ENCODE data around the gene CAMTA2.
"Not testable (repeated sequence)": the region's sequence is repeated elsewhere in the genome, so short reads cannot be mapped to it uniquely, and the experiment has no call there.

Gene CAMTA2

DNA sequence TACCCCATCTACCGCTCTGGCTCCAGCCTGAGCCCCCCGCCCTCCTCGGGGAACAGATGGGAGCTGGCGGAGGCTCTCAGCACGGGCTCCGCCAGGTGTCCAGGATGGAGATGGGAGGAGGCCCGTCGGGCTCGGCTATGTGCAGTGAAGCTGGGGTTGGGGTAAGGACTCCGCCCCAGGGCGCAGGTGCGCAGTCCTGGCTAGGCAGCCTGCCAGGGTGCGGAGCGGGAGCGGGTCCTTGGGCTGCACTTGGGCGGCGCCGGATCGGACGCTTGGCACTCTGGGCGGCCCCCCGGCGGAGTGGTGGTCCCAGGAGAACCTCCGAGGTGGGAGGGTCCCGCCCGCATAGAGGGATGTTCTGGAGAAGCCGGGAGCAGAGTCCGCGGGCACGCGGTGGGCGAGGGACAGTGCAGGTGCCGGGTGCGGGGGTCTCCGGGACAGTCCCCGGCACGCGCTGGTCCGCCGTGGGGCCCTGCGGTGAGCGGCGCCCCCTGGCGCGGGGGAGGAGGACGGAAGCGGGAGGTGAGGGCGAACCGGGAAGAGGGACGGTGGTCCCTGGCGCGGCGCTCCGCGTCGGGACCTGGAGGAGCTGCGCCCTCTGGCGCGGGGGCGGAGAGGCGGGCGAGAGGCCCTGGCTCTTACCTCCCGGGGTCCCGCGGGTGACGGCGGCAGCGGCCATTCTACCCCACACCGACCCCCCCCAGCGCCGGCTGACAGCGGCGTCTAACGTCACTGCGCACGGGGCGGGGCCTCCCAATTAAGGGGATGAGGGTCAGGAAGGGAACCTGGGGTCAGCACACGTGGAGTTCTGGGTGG lies at the start of gene CAMTA2:
Gene CAMTA2, minus strand, starts transcription at position 725 of the 816 bp plus-strand sequence. CDS start 1,453 bp downstream, outside the sequence.
- Histone ChIP-seq H3K4me1 (ENCODE audit: control insufficient read depth in 5 of 5, insufficient read depth in 5 of 5, low read length in 5 of 5) (peaks cover 4 to 31% (median 26%) of the 10 kb centered on the region in 5 donors), H3K27ac (ENCODE audit: low read depth, low read length) (peak within 1 kb of the TSS; percentile 97), H3K27me3 (ENCODE audit: control insufficient read depth in 5 of 5, insufficient read depth in 4 of 5, low read length in 5 of 5) (no peaks in the 10 kb centered on the region), H3K36me3 (ENCODE audit: control insufficient read depth in 5 of 5, insufficient read depth in 5 of 5, low read length in 5 of 5) (peaks cover 0 to 19% (median 14%) of the 10 kb centered on the region in 5 donors), H3K9me3 (ENCODE audit: control insufficient read depth in 5 of 5, low read length in 5 of 5) (no peaks in the 10 kb centered on the region), H3K9ac (ENCODE audit: low read length in 5 of 5) (peak within 1 kb of the TSS; percentile 43 to 95 (median 87)), H3K4me3 (ENCODE audit: low read depth in 1 of 5, low read length in 5 of 5) (peak within 1 kb of the TSS; percentile 85 to 94 (median 91))

DNA sequence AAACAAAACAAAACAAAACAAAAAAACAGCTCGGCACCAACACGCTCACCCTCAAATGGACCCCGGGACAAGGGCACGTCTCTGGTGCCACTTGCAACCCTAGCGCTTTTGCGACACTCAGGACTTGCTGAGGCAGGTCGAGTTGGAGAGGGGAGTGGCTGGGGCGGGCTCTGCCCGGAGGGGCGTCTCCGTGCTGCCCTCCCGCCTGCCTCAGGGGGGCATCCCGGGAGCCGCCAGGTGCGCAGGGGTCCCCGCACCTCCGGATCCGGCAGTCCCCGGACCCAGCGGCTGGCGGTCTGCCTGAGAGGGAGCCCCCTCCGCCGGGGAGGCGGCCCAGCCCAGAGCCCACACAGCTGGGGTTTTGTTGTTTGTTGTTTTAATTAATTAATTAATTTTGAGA lies 47.8 kb upstream of the CAMTA2 start, which contains the start of gene SLC52A1:
Gene SLC52A1, minus strand, starts transcription at position 112 of the 400 bp plus-strand sequence. CDS start 820 bp downstream, outside the sequence.
- no peak within 1 kb of the TSS for H3K27ac ChIP-seq (ENCODE audit: low read depth, low read length)
- peak within 1 kb of the TSS in 3 of 5 donors; percentile 17 to 34 (median 23) for H3K4me3 ChIP-seq (ENCODE audit: low read depth in 1 of 5, low read length in 5 of 5)
- no peaks in the 10 kb centered on the region for H3K36me3 ChIP-seq (ENCODE audit: control insufficient read depth in 5 of 5, insufficient read depth in 5 of 5, low read length in 5 of 5)
- H3K4me1 ChIP-seq (ENCODE audit: control insufficient read depth in 5 of 5, insufficient read depth in 5 of 5, low read length in 5 of 5) = peaks cover 0 to 19% (median 14%) of the 10 kb centered on the region in 5 donors
- peaks cover 0 to 6% (median 3%) of the 10 kb centered on the region in 5 donors for H3K27me3 ChIP-seq (ENCODE audit: control insufficient read depth in 5 of 5, insufficient read depth in 4 of 5, low read length in 5 of 5)
- no peaks in the 10 kb centered on the region for H3K9me3 ChIP-seq (ENCODE audit: control insufficient read depth in 5 of 5, low read length in 5 of 5)
- peak within 1 kb of the TSS in 1 of 5 donors; percentile 41 for H3K9ac ChIP-seq (ENCODE audit: low read length in 5 of 5)

GRCh38 chr17:5034651-5035050 lies 47.2 kb upstream of the CAMTA2 start:
- Histone ChIP-seq H3K36me3 (ENCODE audit: control insufficient read depth in 5 of 5, insufficient read depth in 5 of 5, low read length in 5 of 5) (no peaks in the 10 kb centered on the region), H3K4me3 (ENCODE audit: low read depth in 1 of 5, low read length in 5 of 5) (no peak overlapping the region), H3K4me1 (ENCODE audit: control insufficient read depth in 5 of 5, insufficient read depth in 5 of 5, low read length in 5 of 5) (peaks cover 0 to 19% (median 14%) of the 10 kb centered on the region in 5 donors), H3K9ac (ENCODE audit: low read length in 5 of 5) (no peak overlapping the region), H3K9me3 (ENCODE audit: control insufficient read depth in 5 of 5, low read length in 5 of 5) (no peaks in the 10 kb centered on the region), H3K27ac (ENCODE audit: low read depth, low read length) (no peak overlapping the region), H3K27me3 (ENCODE audit: control insufficient read depth in 5 of 5, insufficient read depth in 4 of 5, low read length in 5 of 5) (peaks cover 0 to 6% (median 3%) of the 10 kb centered on the region in 5 donors)

GRCh38 chr17:5034063-5034462 lies 46.6 kb upstream of the CAMTA2 start:
- H3K36me3 ChIP-seq (ENCODE audit: control insufficient read depth in 5 of 5, insufficient read depth in 5 of 5, low read length in 5 of 5) = no peaks in the 10 kb centered on the region
- peaks cover 0 to 6% (median 3%) of the 10 kb centered on the region in 5 donors for H3K27me3 ChIP-seq (ENCODE audit: control insufficient read depth in 5 of 5, insufficient read depth in 4 of 5, low read length in 5 of 5)
- H3K4me1 ChIP-seq (ENCODE audit: control insufficient read depth in 5 of 5, insufficient read depth in 5 of 5, low read length in 5 of 5) = peaks cover 0 to 19% (median 14%) of the 10 kb centered on the region in 5 donors
- H3K27ac ChIP-seq (ENCODE audit: low read depth, low read length) = no peak overlapping the region
- no peak overlapping the region for H3K4me3 ChIP-seq (ENCODE audit: low read depth in 1 of 5, low read length in 5 of 5)
- H3K9me3 ChIP-seq (ENCODE audit: control insufficient read depth in 5 of 5, low read length in 5 of 5) = no peaks in the 10 kb centered on the region
- H3K9ac ChIP-seq (ENCODE audit: low read length in 5 of 5) = no peak overlapping the region

DNA sequence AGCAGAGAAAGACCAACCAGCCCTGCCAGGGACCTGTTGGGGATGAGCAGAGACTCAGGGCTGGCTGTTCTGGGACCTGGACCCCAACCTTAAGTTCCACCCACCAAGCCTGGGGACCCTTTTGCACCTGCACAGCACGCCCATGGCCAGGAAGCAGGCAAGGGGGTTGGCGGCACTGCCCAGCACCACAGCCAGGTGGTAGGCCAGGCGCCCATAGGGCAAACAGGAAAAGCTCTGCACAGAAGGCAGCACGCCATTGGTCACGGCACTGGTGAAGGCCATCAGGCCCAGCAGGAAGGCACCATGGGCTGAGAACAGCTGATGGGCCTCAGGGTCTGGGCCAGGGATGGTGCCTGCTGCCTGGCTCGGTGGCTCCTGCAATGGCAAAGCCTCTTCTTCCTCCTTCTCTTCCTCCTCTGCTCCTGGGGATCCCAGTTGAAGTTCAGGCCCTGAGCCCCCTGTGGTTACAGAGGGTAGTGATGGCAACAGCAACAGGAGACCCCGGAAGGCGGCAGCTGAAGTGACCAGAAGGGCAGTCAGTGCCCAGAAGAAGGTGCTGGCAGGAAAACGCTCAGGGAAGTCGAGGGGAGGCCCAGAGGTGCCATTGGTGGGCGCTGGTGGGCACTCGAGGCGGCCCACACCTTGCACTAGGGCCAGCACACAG lies 46.0 kb upstream of the CAMTA2 start:
- H3K36me3 ChIP-seq (ENCODE audit: control insufficient read depth in 5 of 5, insufficient read depth in 5 of 5, low read length in 5 of 5) = no peaks in the 10 kb centered on the region
- H3K9ac ChIP-seq (ENCODE audit: low read length in 5 of 5) = no peak overlapping the region
- peaks cover 0 to 19% (median 14%) of the 10 kb centered on the region in 5 donors for H3K4me1 ChIP-seq (ENCODE audit: control insufficient read depth in 5 of 5, insufficient read depth in 5 of 5, low read length in 5 of 5)
- H3K4me3 ChIP-seq (ENCODE audit: low read depth in 1 of 5, low read length in 5 of 5) = no peak overlapping the region
- peaks cover 0 to 6% (median 3%) of the 10 kb centered on the region in 5 donors for H3K27me3 ChIP-seq (ENCODE audit: control insufficient read depth in 5 of 5, insufficient read depth in 4 of 5, low read length in 5 of 5)
- no peak overlapping the region for H3K27ac ChIP-seq (ENCODE audit: low read depth, low read length)
- H3K9me3 ChIP-seq (ENCODE audit: control insufficient read depth in 5 of 5, low read length in 5 of 5) = no peaks in the 10 kb centered on the region

GRCh38 chr17:5032865-5033264 lies 45.4 kb upstream of the CAMTA2 start:
- Histone ChIP-seq H3K9me3 (ENCODE audit: control insufficient read depth in 5 of 5, low read length in 5 of 5) (no peaks in the 10 kb centered on the region), H3K9ac (ENCODE audit: low read length in 5 of 5) (no peak overlapping the region), H3K4me3 (ENCODE audit: low read depth in 1 of 5, low read length in 5 of 5) (no peak overlapping the region), H3K27me3 (ENCODE audit: control insufficient read depth in 5 of 5, insufficient read depth in 4 of 5, low read length in 5 of 5) (peaks cover 0 to 6% (median 3%) of the 10 kb centered on the region in 5 donors), H3K27ac (ENCODE audit: low read depth, low read length) (no peak overlapping the region), H3K36me3 (ENCODE audit: control insufficient read depth in 5 of 5, insufficient read depth in 5 of 5, low read length in 5 of 5) (no peaks in the 10 kb centered on the region), H3K4me1 (ENCODE audit: control insufficient read depth in 5 of 5, insufficient read depth in 5 of 5, low read length in 5 of 5) (peaks cover 0 to 19% (median 14%) of the 10 kb centered on the region in 5 donors)

- no peak overlapping the region for H3K27ac ChIP-seq (ENCODE audit: low read depth, low read length)
- H3K4me3 ChIP-seq (ENCODE audit: low read depth in 1 of 5, low read length in 5 of 5) = peak overlapping the region; percentile 43 to 69 (median 56)
- peak overlapping the region in 3 of 5 donors; percentile 53 to 73 (median 68) for H3K9ac ChIP-seq (ENCODE audit: low read length in 5 of 5)
- no peaks in the 10 kb centered on the region for H3K9me3 ChIP-seq (ENCODE audit: control insufficient read depth in 5 of 5, low read length in 5 of 5)
- H3K4me1 ChIP-seq (ENCODE audit: control insufficient read depth in 5 of 5, insufficient read depth in 5 of 5, low read length in 5 of 5) = peaks cover 0 to 19% (median 15%) of the 10 kb centered on the region in 5 donors
- H3K27me3 ChIP-seq (ENCODE audit: control insufficient read depth in 5 of 5, insufficient read depth in 4 of 5, low read length in 5 of 5) = peaks cover 0 to 6% (median 3%) of the 10 kb centered on the region in 5 donors
- no peaks in the 10 kb centered on the region for H3K36me3 ChIP-seq (ENCODE audit: control insufficient read depth in 5 of 5, insufficient read depth in 5 of 5, low read length in 5 of 5)
Measured at GRCh38 chr17:5031365-5032082, 44.0 kb upstream of the CAMTA2 start.

DNA sequence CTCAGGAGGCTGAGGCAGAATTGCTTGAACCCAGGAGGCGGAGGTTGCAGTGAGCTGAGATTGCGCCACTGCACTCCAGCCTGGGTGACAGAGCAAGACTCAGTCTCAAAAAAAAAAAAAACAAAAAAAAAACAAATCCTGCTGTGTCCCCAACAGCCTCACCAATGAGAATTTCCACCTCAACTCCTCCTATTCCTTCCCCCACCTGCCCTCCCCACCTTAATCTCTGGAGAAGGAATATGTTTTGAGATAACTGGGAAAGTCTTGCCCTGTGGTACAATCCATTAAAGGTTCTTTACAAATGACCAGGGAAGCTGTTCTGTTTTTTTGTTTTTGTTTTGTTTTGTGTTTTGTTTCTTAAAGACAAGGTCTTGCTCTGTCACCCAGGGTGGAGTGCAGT lies 42.7 kb upstream of the CAMTA2 start:
- H3K4me3 ChIP-seq (ENCODE audit: low read depth in 1 of 5, low read length in 5 of 5); H3K27me3 ChIP-seq (ENCODE audit: control insufficient read depth in 5 of 5, insufficient read depth in 4 of 5, low read length in 5 of 5); H3K9me3 ChIP-seq (ENCODE audit: control insufficient read depth in 5 of 5, low read length in 5 of 5); H3K9ac ChIP-seq (ENCODE audit: low read length in 5 of 5); H3K27ac ChIP-seq (ENCODE audit: low read depth, low read length); H3K36me3 ChIP-seq (ENCODE audit: control insufficient read depth in 5 of 5, insufficient read depth in 5 of 5, low read length in 5 of 5): not testable (repeated sequence)
- peaks cover 0 to 26% (median 19%) of the 10 kb centered on the region in 5 donors for H3K4me1 ChIP-seq (ENCODE audit: control insufficient read depth in 5 of 5, insufficient read depth in 5 of 5, low read length in 5 of 5)

DNA sequence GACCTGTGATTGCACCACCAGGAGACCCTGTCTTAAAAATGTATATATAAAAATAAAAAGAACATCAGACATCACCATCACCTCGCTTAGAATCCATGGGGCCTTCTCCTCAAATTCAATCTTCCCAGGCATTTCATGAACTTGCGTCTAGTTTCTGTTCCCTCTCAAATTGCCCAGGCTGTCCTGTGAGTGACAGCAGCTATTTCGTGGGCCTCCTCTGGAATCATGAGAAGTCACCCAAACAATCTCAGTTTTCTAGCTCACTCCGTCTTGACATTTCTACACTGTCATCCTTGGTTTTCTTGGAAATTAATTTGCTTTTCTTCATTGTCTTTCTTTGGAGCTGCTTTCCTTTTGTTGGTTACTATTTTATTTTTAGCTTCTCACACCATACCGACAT lies 40.4 kb upstream of the CAMTA2 start:
- Histone ChIP-seq H3K27me3 (ENCODE audit: control insufficient read depth in 5 of 5, insufficient read depth in 4 of 5, low read length in 5 of 5) (no peaks in the 10 kb centered on the region), H3K4me1 (ENCODE audit: control insufficient read depth in 5 of 5, insufficient read depth in 5 of 5, low read length in 5 of 5) (peaks cover 0 to 23% (median 19%) of the 10 kb centered on the region in 5 donors), H3K27ac (ENCODE audit: low read depth, low read length) (no peak overlapping the region), H3K36me3 (ENCODE audit: control insufficient read depth in 5 of 5, insufficient read depth in 5 of 5, low read length in 5 of 5) (peaks cover 0 to 13% (median 11%) of the 10 kb centered on the region in 5 donors), H3K4me3 (ENCODE audit: low read depth in 1 of 5, low read length in 5 of 5) (no peak overlapping the region), H3K9me3 (ENCODE audit: control insufficient read depth in 5 of 5, low read length in 5 of 5) (no peaks in the 10 kb centered on the region), H3K9ac (ENCODE audit: low read length in 5 of 5) (no peak overlapping the region)

Measured in subcutaneous abdominal adipose tissue (tissue), 5 donors.